Neural cell (in vitro differentiated cells): Measurements from ENCODE around the gene SUSD2. TPM values are rescaled to one million over a fixed set of nuclear protein-coding genes. Genes with fewer than 3 reads are reported as not detected.
"Not testable (repeated sequence)": the region's sequence is repeated elsewhere in the genome, so short reads cannot be mapped to it uniquely, and the experiment has no call there.

Experiments
- H2AFZ ChIP-seq: fragments of 200-600, 300-800 bp; sonication (generic), shearing (Covaris generic); 2 replicates; pipeline ENCODE4 v1.6.0; 2014; ENCODE audit warnings: low read depth, mild to moderate bottlenecking, antibody characterized with exemption, low read length, moderate library complexity
- H3F3A ChIP-seq: fragments of 200-600 bp; shearing (Covaris generic); 2 replicates; pipeline ENCODE4 v1.6.1; 2016; ENCODE audit warnings: mild to moderate bottlenecking, moderate library complexity, mixed read lengths, antibody characterized with exemption, low read length; ENCODE audit not compliant: insufficient read depth, poor library complexity, severe bottlenecking
- H3K27ac ChIP-seq: fragments of 200-600, 300-800 bp; sonication (generic), shearing (Covaris generic); 2 replicates; pipeline ENCODE4 v1.5.1; 2014; ENCODE audit warnings: mild to moderate bottlenecking, low read length, moderate library complexity
- H3K27me3 ChIP-seq: fragments of 300-800, 200-600 bp; sonication (generic), shearing (Covaris generic); 2 replicates; pipeline ENCODE4 v1.6.0; 2014; ENCODE audit warnings: mild to moderate bottlenecking, low read depth, low read length, moderate library complexity; ENCODE audit not compliant: insufficient read depth
- H3K36me3 ChIP-seq: fragments of 300-800, 200-600 bp; sonication (generic), shearing (Covaris generic); 2 replicates; pipeline ENCODE4 v1.5.1; 2014; ENCODE audit warnings: mild to moderate bottlenecking, antibody characterized with exemption, low read length, moderate library complexity; ENCODE audit not compliant: insufficient read depth
- H3K4me2 ChIP-seq: fragments of 300-800, 200-600 bp; sonication (generic), shearing (Covaris generic); 2 replicates; pipeline ENCODE4 v1.6.0; 2014; ENCODE audit warnings: mild to moderate bottlenecking, low read length
- H3K4me3 ChIP-seq: fragments of 300-800, 200-600 bp; sonication (generic), shearing (Covaris generic); 2 replicates; pipeline ENCODE4 v1.5.1; 2014; ENCODE audit warnings: mild to moderate bottlenecking, low read length, moderate library complexity
- H3K79me2 ChIP-seq: fragments of 200-600 bp; shearing (Covaris generic); replicated peaks from 2 replicates; pipeline ENCODE4 v1.6.0; 2014; ENCODE audit warnings: mild to moderate bottlenecking, low read length, moderate library complexity; ENCODE audit not compliant: insufficient read depth
- H3K9ac ChIP-seq: fragments of 300-800, 200-600 bp; sonication (generic), shearing (Covaris generic); 2 replicates; pipeline ENCODE4 v1.6.1; 2016; ENCODE audit warnings: mild to moderate bottlenecking, low read length, mixed read lengths
- H3K9me2 ChIP-seq: fragments of 200-600 bp; shearing (Covaris generic); 2 replicates; pipeline ENCODE4 v1.6.1; 2016; ENCODE audit warnings: mild to moderate bottlenecking, low read length, mixed read lengths; ENCODE audit not compliant: insufficient read depth
- H3K9me3 ChIP-seq: fragments of 200-600, 300-800 bp; sonication (generic), shearing (Covaris generic); 2 replicates; pipeline ENCODE4 v1.6.1; 2016; ENCODE audit warnings: mild to moderate bottlenecking, mixed run types, low read length, moderate library complexity, mixed read lengths
- H4K20me1 ChIP-seq: fragments of 200-600 bp; shearing (Covaris generic); 2 replicates; pipeline ENCODE4 v1.6.1; 2016; ENCODE audit warnings: mild to moderate bottlenecking, mixed run types; ENCODE audit not compliant: insufficient read depth
- CTCF ChIP-seq: fragments of 450-650 bp; IDR thresholded peaks from 2 replicates; pipeline ENCODE4 v1.5.1; 2014; ENCODE audit warnings: antibody characterized with exemption, mild to moderate bottlenecking, moderate library complexity; ENCODE audit not compliant: poor library complexity, severe bottlenecking
- EP300 ChIP-seq: fragments of 450-650 bp; conservative IDR thresholded peaks from 2 replicates; pipeline ENCODE4 v1.6.1; 2014; ENCODE audit warnings: antibody characterized with exemption, mild to moderate bottlenecking, moderate library complexity; ENCODE audit not compliant: poor library complexity, severe bottlenecking
- EZH2 ChIP-seq: fragments of 200-600, 300-800 bp; shearing (Covaris generic), sonication (generic); IDR thresholded peaks from 2 replicates; pipeline ENCODE4 v1.6.1; 2014; ENCODE audit warnings: antibody characterized with exemption, low read length, borderline replicate concordance, mild to moderate bottlenecking; ENCODE audit not compliant: insufficient read depth, poor library complexity, severe bottlenecking
- MXI1 ChIP-seq: fragments of 450-650 bp; conservative IDR thresholded peaks from 2 replicates; pipeline ENCODE4 v1.6.1; 2014; ENCODE audit warnings: antibody characterized with exemption, mild to moderate bottlenecking; ENCODE audit not compliant: poor library complexity, severe bottlenecking
- POLR2AphosphoS5 ChIP-seq: IDR thresholded peaks from 2 replicates; pipeline ENCODE4 v1.6.1; 2012
- RAD21 ChIP-seq: fragments of 450-650 bp; conservative IDR thresholded peaks from 2 replicates; pipeline ENCODE4 v1.6.1; 2014; ENCODE audit warnings: antibody characterized with exemption, mild to moderate bottlenecking, moderate library complexity
- REST ChIP-seq: IDR thresholded peaks from 2 replicates; pipeline ENCODE4 v1.6.1; 2012; ENCODE audit warnings: borderline replicate concordance
- SMC3 ChIP-seq: fragments of 450-650 bp; conservative IDR thresholded peaks from 2 replicates; pipeline ENCODE4 v1.6.1; 2014; ENCODE audit warnings: antibody characterized with exemption, mild to moderate bottlenecking, moderate library complexity; ENCODE audit not compliant: poor library complexity
- TAF1 ChIP-seq: IDR thresholded peaks from 2 replicates; pipeline ENCODE4 v1.6.1; 2012; ENCODE audit warnings: low read depth
- polyA plus RNA-seq: library from polyadenylated mRNA; depleted of rRNA; stranded (reverse); fragments of >200 nt; gene quantifications from 2 replicates; pipeline ENCODE4 v1.2.3, GENCODE V29; 2014

The SUSD2 gene
- polyA plus RNA-seq, 1 donor from 2014 or later, result 0.20 TPM

- H3K4me2 ChIP-seq, result no peak overlapping the region
- H3F3A ChIP-seq, result no peaks in the 10 kb centered on the region
- H4K20me1 ChIP-seq, result no peaks in the 10 kb centered on the region
- H3K9me3 ChIP-seq, result no peaks in the 10 kb centered on the region
- H3K27ac ChIP-seq, result no peak overlapping the region
- TF ChIP-seq RAD21 (no peak), TAF1 (no peak), POLR2AphosphoS5 (no peak), CTCF (no peak), EZH2 (no peak), MXI1 (no peak), REST (no peak), SMC3 (no peak), EP300 (no peak)
- no peak overlapping the region for H3K9ac ChIP-seq
- no peak overlapping the region for H2AFZ ChIP-seq
- H3K4me3 ChIP-seq, result no peak overlapping the region
- no peaks in the 10 kb centered on the region for H3K79me2 ChIP-seq
- H3K27me3 ChIP-seq, result no peaks in the 10 kb centered on the region
- no peaks in the 10 kb centered on the region for H3K9me2 ChIP-seq
- H3K36me3 ChIP-seq, result no peaks in the 10 kb centered on the region
Observed at GRCh38 chr22:24205438-24206195, 24.3 kb downstream of the SUSD2 start.

DNA sequence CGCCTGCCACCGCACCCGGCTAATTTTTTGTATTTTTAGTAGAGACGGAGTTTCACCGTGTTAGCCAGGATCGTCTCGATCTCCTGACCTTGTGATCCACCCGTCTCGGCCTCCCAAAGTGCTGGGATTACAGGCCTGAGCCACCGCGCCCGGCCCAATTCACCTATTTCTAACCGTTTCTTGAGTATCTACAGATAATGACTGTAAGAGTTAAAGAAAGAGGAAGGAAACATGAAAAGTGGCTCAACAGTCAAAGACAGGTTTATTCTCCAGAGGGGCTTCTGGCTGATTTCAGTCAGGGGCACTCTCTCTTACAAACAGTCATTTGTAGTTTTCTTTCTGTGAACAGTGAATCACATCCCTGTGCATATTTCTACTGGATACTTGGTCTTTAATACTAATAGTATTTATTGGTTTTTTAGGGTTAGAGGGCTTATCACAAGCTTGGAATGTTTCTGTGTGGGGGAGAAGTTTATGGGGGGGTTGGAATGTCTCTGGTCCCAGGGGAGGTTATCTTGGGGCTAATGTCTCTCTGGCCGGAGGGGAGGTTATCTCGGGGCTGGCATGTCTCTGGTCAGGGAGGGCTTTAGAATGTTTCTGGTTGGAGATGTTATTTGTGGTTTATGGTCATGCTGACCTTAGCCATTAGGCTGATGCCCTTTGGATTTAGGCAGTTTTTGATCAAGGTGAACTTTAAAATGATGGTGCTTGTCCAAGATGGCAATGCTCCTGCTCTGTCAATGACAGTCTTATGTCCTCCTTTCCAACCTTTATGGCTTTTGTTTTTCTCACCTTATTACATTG, 25.4 kb downstream of the SUSD2 start:
- not testable (repeated sequence) for H2AFZ ChIP-seq, H3K27ac ChIP-seq, H3F3A ChIP-seq, H3K79me2 ChIP-seq, H3K36me3 ChIP-seq, H3K9me3 ChIP-seq, H3K9ac ChIP-seq, H3K4me3 ChIP-seq, H3K4me2 ChIP-seq, H3K9me2 ChIP-seq, H4K20me1 ChIP-seq, H3K27me3 ChIP-seq
